WTC11 (cell line): ENCODE results near the gene SPOUT1.
"Not testable (repeated sequence)": the region's sequence is repeated elsewhere in the genome, so short reads cannot be mapped to it uniquely, and the experiment has no call there.

Experiments
- CBFB ChIP-seq: sonication (generic); formaldehyde crosslinking; IDR thresholded peaks from 2 replicates; pipeline ENCODE4 v1.8.1; 2022; ENCODE audit warnings: mild to moderate bottlenecking, low read depth, missing genetic modification reagents
- SP1 ChIP-seq: sonication (generic); formaldehyde crosslinking; conservative IDR thresholded peaks from 2 replicates; pipeline ENCODE4 v1.8.1; 2022; ENCODE audit warnings: missing genetic modification reagents
- TF ChIP-seq, protein P1 (sequence below): sonication (generic); formaldehyde crosslinking; IDR thresholded peaks from 2 replicates; pipeline ENCODE4 v1.8.1; 2023; ENCODE audit warnings: mild to moderate bottlenecking, missing genetic modification reagents, moderate library complexity
- TF ChIP-seq, protein P2 (sequence below): fragments of 200-600 bp; IDR thresholded peaks from 2 replicates; pipeline ENCODE4 v1.8.0; 2022; ENCODE audit warnings: antibody characterized with exemption
- TF ChIP-seq, protein P3 (sequence below): sonication (generic); formaldehyde crosslinking; IDR thresholded peaks from 2 replicates; pipeline ENCODE4 v1.8.0; 2022; ENCODE audit warnings: mild to moderate bottlenecking, missing genetic modification reagents
- TF ChIP-seq, protein P4 (sequence below): sonication (generic); formaldehyde crosslinking; IDR thresholded peaks from 2 replicates; pipeline ENCODE4 v1.8.1; 2022; ENCODE audit warnings: mild to moderate bottlenecking, missing genetic modification reagents, moderate library complexity, borderline replicate concordance
- TF ChIP-seq, protein P5 (sequence below): sonication (generic); formaldehyde crosslinking; IDR thresholded peaks from 2 replicates; pipeline ENCODE4 v1.8.1; 2023; ENCODE audit warnings: mild to moderate bottlenecking, missing genetic modification reagents

DNA sequence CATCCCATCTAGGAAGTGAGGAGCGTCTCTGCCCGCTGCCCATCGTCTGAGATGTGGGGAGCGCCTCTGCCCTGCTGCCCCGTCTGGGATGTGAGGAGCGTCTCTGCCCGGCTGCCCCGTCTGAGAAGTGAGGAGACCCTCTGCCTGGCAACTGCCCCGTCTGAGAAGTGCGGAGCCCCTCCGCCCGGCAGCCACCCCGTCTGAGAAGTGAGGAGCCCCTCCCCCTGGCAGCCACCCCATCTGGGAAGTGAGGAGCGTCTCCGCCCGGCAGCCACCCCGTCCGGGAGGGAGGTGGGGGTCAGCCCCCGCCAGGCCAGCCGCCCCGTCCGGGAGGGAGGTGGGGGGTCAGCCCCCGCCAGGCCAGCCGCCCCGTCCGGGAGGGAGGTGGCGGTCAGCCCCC lies 49.5 kb downstream of the SPOUT1 start:
- TF ChIP-seq, protein P1, sequence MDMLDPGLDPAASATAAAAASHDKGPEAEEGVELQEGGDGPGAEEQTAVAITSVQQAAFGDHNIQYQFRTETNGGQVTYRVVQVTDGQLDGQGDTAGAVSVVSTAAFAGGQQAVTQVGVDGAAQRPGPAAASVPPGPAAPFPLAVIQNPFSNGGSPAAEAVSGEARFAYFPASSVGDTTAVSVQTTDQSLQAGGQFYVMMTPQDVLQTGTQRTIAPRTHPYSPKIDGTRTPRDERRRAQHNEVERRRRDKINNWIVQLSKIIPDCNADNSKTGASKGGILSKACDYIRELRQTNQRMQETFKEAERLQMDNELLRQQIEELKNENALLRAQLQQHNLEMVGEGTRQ (CRISPR knock-in tag), result not testable (repeated sequence)
- TF ChIP-seq, protein P2, sequence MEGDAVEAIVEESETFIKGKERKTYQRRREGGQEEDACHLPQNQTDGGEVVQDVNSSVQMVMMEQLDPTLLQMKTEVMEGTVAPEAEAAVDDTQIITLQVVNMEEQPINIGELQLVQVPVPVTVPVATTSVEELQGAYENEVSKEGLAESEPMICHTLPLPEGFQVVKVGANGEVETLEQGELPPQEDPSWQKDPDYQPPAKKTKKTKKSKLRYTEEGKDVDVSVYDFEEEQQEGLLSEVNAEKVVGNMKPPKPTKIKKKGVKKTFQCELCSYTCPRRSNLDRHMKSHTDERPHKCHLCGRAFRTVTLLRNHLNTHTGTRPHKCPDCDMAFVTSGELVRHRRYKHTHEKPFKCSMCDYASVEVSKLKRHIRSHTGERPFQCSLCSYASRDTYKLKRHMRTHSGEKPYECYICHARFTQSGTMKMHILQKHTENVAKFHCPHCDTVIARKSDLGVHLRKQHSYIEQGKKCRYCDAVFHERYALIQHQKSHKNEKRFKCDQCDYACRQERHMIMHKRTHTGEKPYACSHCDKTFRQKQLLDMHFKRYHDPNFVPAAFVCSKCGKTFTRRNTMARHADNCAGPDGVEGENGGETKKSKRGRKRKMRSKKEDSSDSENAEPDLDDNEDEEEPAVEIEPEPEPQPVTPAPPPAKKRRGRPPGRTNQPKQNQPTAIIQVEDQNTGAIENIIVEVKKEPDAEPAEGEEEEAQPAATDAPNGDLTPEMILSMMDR, result not testable (repeated sequence)
- not testable (repeated sequence) for TF ChIP-seq CBFB (CRISPR knock-in tag); SP1
- TF ChIP-seq, protein P3, sequence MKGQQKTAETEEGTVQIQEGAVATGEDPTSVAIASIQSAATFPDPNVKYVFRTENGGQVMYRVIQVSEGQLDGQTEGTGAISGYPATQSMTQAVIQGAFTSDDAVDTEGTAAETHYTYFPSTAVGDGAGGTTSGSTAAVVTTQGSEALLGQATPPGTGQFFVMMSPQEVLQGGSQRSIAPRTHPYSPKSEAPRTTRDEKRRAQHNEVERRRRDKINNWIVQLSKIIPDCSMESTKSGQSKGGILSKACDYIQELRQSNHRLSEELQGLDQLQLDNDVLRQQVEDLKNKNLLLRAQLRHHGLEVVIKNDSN, result not testable (repeated sequence)
- TF ChIP-seq, protein P4, sequence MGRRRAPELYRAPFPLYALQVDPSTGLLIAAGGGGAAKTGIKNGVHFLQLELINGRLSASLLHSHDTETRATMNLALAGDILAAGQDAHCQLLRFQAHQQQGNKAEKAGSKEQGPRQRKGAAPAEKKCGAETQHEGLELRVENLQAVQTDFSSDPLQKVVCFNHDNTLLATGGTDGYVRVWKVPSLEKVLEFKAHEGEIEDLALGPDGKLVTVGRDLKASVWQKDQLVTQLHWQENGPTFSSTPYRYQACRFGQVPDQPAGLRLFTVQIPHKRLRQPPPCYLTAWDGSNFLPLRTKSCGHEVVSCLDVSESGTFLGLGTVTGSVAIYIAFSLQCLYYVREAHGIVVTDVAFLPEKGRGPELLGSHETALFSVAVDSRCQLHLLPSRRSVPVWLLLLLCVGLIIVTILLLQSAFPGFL, result not testable (repeated sequence)
- TF ChIP-seq, protein P5, sequence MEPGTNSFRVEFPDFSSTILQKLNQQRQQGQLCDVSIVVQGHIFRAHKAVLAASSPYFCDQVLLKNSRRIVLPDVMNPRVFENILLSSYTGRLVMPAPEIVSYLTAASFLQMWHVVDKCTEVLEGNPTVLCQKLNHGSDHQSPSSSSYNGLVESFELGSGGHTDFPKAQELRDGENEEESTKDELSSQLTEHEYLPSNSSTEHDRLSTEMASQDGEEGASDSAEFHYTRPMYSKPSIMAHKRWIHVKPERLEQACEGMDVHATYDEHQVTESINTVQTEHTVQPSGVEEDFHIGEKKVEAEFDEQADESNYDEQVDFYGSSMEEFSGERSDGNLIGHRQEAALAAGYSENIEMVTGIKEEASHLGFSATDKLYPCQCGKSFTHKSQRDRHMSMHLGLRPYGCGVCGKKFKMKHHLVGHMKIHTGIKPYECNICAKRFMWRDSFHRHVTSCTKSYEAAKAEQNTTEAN (CRISPR knock-in tag), result not testable (repeated sequence)
